Measurements from ENCODE around the gene MALAT1. TPM values are rescaled to one million over a fixed set of nuclear protein-coding genes. Genes with fewer than 3 reads are reported as not detected.

MALAT1 gene
- total and polyA plus RNA-seq, 2 of the 13 experiments (the other 11 are each of a cell fraction or from before 2014, with no cell fraction given): 143 to 1,237 TPM

DNA sequence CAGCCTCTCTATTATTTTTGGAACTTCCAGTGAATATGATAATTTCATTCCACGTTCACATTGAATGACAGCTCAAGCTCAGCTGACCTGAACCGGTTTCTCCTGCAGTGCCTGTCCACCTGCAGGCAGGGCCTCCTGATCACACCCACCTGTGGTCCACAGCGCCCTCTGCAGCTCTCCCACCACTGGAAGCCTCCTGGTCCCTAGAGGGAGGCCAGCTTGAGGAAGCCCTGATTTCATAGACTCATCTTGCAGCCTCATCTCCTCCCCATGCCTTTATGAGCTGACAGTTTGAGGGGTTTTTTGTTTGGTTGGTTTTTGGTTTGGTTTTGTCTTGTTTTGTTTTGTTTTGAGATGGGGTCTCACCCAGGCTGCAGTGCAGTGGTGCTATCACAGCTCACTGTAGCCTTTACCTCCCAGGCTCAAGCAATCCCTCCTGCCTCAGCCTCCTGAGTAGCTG, 29.9 kb upstream of the MALAT1 start (continued):
- TF ChIP-seq FUBP1 (CRISPR knock-in tag; IDR thresholded peaks at IDR 0.05; ENCODE audit: borderline replicate concordance) (no peak), HDAC6 (IDR thresholded peaks at IDR 0.05; ENCODE audit: low read depth, low read length) (no peak), TOE1 (CRISPR knock-in tag; IDR thresholded peaks at IDR 0.05) (no peak), ZNF652 (CRISPR knock-in tag; IDR thresholded peaks at IDR 0.05; ENCODE audit: borderline replicate concordance, low read depth) (no peak), SMARCE1 (IDR thresholded peaks at IDR 0.05; ENCODE audit: borderline replicate concordance) (no peak), DDIT3 (CRISPR knock-in tag; IDR thresholded peaks at IDR 0.05) (no peak), PHF20 (CRISPR knock-in tag; IDR thresholded peaks at IDR 0.05) (no peak), ZNF75D (CRISPR knock-in tag; IDR thresholded peaks at IDR 0.05; ENCODE audit: borderline replicate concordance) (no peak), ZNF503 (CRISPR knock-in tag; IDR thresholded peaks at IDR 0.05) (no peak), ZNF790 (CRISPR knock-in tag; IDR thresholded peaks at IDR 0.05; ENCODE audit: borderline replicate concordance) (no peak), CTCF (CRISPR knock-in tag; IDR thresholded peaks at IDR 0.05) (peak; percentile 95), HNRNPK (IDR thresholded peaks at IDR 0.05; ENCODE audit: low read depth, low read length, poor library complexity, severe bottlenecking) (no peak), IRF2 (CRISPR knock-in tag; IDR thresholded peaks at IDR 0.05) (peak; percentile 54; the same call in 1 of the 2 replicates), MEIS1 (CRISPR knock-in tag; IDR thresholded peaks at IDR 0.05; ENCODE audit: borderline replicate concordance) (no peak), BCL6 (CRISPR knock-in tag; IDR thresholded peaks at IDR 0.05) (peak; percentile 34; the same call in 1 of the 2 replicates), DR1 (CRISPR knock-in tag; IDR thresholded peaks at IDR 0.05) (no peak)
- TF ChIP-seq, protein P1, sequence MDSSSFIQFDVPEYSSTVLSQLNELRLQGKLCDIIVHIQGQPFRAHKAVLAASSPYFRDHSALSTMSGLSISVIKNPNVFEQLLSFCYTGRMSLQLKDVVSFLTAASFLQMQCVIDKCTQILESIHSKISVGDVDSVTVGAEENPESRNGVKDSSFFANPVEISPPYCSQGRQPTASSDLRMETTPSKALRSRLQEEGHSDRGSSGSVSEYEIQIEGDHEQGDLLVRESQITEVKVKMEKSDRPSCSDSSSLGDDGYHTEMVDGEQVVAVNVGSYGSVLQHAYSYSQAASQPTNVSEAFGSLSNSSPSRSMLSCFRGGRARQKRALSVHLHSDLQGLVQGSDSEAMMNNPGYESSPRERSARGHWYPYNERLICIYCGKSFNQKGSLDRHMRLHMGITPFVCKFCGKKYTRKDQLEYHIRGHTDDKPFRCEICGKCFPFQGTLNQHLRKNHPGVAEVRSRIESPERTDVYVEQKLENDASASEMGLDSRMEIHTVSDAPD (CRISPR knock-in tag; IDR thresholded peaks at IDR 0.05): no peak
- TF ChIP-seq, protein P2, sequence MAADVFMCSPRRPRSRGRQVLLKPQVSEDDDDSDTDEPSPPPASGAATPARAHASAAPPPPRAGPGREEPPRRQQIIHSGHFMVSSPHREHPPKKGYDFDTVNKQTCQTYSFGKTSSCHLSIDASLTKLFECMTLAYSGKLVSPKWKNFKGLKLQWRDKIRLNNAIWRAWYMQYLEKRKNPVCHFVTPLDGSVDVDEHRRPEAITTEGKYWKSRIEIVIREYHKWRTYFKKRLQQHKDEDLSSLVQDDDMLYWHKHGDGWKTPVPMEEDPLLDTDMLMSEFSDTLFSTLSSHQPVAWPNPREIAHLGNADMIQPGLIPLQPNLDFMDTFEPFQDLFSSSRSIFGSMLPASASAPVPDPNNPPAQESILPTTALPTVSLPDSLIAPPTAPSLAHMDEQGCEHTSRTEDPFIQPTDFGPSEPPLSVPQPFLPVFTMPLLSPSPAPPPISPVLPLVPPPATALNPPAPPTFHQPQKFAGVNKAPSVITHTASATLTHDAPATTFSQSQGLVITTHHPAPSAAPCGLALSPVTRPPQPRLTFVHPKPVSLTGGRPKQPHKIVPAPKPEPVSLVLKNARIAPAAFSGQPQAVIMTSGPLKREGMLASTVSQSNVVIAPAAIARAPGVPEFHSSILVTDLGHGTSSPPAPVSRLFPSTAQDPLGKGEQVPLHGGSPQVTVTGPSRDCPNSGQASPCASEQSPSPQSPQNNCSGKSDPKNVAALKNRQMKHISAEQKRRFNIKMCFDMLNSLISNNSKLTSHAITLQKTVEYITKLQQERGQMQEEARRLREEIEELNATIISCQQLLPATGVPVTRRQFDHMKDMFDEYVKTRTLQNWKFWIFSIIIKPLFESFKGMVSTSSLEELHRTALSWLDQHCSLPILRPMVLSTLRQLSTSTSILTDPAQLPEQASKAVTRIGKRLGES (CRISPR knock-in tag; IDR thresholded peaks at IDR 0.05; ENCODE audit: borderline replicate concordance): no peak

All from HepG2 (cell line).